SW 1271 (cell line): Measurements from ENCODE around the gene UCHL5.
"Not testable (repeated sequence)": the region's sequence is repeated elsewhere in the genome, so short reads cannot be mapped to it uniquely, and the experiment has no call there.

Experiments
- DNase-seq, 2 experiments: peaks; one replicate each; lab custom pipeline; 2025; lab: John Stamatoyannopoulos, UW

The UCHL5 gene

DNA sequence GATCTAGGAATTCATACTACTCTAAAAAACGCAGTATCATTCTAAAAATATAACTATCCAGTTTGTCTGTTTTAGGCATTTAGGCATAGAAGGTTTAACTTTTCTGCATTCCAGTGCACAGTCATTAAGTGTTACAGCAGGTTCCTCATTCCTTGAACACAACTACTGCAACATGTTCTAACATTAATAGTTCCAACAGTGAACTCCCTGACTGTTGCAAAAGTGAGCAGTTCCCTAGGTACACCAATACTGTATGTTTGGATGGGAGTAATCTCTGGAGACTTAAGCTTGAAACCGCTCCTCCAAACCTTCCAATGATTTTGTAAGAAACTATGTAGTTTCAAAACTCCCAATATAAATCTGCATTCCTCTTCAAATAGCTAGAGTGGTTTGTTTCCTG lies 46.2 kb downstream of the UCHL5 start:
- DNase-seq: no peak

GRCh38 chr1:193011406-193011805 lies 47.8 kb downstream of the UCHL5 start:
- DNase-seq: no peak

DNA sequence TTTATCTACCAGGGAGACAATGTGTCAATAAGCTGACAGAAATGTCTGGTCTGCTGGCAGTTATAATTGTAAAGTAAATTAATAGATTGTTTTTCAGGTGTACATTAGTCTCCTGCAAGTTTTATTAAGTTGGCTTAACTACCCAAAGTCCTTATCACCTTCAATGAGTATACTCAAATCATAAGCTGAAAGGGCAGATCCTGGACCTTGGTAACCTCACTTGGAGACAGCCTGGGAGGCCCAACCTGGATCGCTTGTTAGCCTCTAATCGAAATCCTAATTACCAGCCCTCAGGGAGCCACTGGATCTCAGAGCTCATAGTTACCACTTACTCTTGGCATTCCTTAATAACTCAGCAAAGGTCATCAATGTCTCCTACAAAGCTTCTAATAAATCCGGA lies 49.7 kb downstream of the UCHL5 start:
- no peak for DNase-seq

GRCh38 chr1:193005785-193006184 lies 53.4 kb downstream of the UCHL5 start:
- no peak for DNase-seq

DNA sequence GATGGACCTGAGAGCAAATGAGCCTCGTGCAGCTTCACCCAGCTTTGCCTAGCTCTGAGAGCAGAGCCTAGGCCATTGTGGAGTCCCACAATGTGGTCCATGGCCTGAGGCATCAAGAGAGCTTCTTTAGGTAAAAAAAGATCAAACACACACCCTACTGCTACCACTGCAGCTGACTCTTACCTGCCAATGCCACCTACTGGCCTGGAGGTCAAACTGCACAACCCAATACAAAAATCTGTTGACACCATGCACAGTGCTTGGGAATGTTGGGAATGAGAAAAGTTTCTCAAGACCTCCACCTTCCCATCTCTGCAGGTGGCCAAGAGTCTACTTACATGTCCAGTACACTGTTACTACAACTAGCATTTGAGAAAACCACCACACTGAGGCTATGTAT lies 60.6 kb downstream of the UCHL5 start:
- DNase-seq: no peak

GRCh38 chr1:192994141-192994540 lies 65.0 kb downstream of the UCHL5 start:
- no peak for DNase-seq

GRCh38 chr1:192993426-192994085 lies 65.6 kb downstream of the UCHL5 start:
- DNase-seq: no peak

- DNase-seq: not testable (repeated sequence)
Observed at GRCh38 chr1:192986748-192987334, 72.3 kb downstream of the UCHL5 start.

DNA sequence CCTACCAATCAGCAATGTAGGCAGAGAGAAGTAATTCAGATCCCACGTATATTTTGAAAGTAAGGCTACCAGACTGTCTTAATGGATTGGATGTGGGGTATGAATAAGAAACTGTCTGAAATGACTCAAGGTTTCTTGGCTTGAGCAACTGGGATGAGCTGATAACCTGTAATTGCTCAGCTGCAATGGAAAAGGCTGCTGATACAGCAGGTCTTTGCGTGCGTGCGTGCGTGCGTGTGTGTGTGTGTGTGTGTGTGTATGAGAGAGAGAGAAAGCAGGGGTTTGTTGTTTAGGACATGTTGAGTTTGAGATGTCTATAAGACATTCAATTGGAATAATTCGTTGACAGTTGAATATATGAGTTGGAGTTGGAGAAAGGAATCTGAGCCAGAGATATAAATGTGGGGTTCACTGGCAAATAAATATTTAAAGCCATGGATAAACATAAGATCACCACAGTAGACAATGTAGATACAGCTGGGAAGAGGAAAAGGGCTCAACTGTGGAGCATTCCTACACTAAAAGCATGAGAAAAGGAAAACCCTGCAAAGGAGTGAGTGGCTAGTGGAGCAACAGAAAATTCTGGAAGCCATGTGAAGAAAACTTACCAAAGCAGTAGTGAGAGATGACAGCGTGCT lies 72.9 kb downstream of the UCHL5 start:
- no peak for DNase-seq

- DNase-seq: no peak
Observed at GRCh38 chr1:192984080-192984479, 75.1 kb downstream of the UCHL5 start.

- no peak for DNase-seq
Observed at GRCh38 chr1:192983349-192983980, 75.7 kb downstream of the UCHL5 start.

GRCh38 chr1:192980856-192981255 lies 78.3 kb downstream of the UCHL5 start:
- no peak for DNase-seq

DNA sequence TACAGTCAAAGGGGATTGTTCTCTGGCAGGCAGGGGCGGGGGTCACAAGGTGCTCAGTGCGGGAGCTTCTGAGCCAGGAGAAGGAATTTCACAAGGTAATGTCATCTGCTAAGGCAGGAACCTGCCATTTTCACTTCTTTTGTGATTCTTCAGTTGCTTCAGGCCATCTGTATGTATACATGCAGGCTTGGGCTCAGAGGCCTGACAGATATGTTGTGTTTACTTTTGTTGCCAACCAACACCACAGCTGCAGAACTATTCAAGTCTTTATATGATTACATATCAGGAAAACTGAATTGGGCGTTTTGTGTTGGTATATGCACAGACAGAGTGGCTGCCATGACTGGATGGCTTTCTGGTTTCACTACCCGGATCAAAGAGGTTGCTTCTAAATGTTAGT lies 78.8 kb downstream of the UCHL5 start:
- not testable (repeated sequence) for DNase-seq

GRCh38 chr1:192979542-192979941 lies 79.6 kb downstream of the UCHL5 start:
- no peak for DNase-seq

GRCh38 chr1:192978195-192978710 lies 80.9 kb downstream of the UCHL5 start:
- no peak for DNase-seq

DNA sequence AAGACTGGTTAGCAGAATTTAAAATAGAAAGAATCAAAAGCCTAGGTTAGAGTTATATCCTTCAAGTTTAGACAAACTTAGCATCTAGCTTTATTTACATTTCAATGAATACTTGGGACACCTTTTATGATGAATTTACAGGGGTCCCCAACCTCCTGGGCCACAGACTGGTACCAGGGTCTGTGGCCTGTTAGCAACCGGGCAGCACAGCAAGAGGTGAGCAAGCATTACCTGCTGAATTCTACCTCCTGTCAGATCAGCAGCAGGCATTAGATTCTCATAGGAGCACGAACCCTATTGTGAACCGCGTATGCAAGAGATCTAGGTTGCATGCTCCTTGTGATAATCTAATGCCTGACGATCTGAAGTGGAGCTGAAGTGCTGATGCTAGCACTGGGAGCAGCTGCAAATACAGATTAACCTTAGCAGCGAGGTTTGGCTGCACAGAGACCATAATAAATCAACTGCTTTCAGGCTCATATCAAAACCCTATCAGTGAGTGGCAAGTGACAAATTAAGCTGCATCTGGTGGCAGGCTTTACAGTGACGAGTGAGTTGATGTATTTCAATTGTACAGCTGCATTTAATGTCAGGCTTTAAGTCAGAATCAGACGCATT lies 82.0 kb downstream of the UCHL5 start:
- DNase-seq: no peak

GRCh38 chr1:192976576-192976975 lies 82.6 kb downstream of the UCHL5 start:
- DNase-seq: no peak

DNA sequence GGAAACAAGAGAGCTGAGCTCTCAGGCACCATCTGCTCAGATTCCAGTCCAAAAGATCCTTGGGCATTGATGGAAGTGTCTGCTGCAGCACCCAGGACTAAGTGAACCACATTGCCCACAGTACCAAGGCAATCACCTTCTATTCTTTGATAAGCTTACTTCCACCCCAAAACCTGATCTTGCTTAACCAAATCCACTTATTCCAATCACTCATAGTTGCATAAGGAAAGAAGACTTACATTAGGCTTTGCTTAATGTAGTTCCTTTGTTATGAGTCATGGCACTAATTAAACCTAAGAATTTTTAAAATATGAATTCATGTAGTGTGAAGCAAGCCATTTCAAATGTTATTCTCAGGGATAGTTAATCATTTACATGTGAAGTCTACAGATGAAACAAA lies 84.5 kb downstream of the UCHL5 start:
- DNase-seq: no peak

DNA sequence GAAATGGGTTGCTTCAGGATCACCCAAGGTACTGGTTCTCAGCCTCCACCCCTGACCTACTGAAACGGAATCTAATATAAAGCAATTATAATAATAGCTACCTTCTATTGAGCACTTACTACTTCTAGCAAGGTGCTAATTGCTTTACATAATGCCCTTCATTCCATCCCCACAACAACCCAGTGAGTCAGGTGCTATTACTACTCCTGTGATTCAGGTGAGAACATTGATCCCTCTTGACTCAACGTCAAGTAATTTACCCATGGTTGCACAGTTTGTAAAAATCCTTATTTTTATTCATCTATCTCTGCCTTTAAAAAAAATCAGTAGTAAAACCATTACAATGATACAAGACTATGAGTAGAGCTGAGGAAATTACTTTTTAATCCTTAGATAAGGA lies 85.2 kb downstream of the UCHL5 start:
- no peak for DNase-seq

GRCh38 chr1:192973202-192973601 lies 86.0 kb downstream of the UCHL5 start:
- no peak for DNase-seq

DNA sequence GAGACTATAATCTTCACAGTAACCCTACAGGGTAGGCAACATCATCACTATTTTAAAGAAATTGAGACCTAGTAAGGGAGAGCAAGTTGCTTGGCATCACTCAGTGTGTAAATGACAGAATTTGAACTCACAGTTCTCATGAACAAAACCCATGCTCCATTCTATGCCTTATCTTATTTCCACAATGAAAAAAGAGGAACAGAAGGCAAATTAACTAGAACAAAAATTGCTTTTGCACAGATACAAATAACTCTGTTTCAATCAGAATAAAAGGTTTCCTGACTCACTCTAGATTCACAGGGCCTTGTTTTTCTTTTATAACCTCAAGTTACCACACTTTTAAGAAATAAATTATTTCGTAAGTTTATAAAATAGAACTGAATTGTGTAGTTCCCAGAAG lies 90.1 kb downstream of the UCHL5 start:
- DNase-seq: no peak

DNA sequence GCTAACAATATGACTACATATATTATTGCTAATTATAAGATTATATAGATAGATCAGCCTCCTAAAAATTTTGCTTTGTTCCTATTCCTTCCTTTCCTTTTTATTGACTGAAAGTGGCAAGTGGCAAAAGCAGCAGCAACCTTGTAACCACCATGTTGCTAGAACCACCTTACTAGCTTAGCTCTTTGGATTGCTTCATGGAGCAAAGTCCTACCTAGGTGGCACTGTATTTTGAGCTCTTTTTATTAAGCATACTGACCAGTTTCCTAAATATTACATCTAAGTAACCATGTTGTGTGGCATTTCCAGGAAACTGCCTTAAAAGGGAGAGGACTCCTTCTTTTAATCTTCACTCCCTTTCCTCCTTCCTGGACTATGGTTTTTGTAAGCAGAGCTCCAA lies 90.8 kb downstream of the UCHL5 start:
- no peak for DNase-seq

GRCh38 chr1:192967901-192968300 lies 91.3 kb downstream of the UCHL5 start:
- DNase-seq: no peak
